Measurements from ENCODE around the gene CCDC57. TPM values are rescaled to one million over a fixed set of nuclear protein-coding genes. Genes with fewer than 3 reads are reported as not detected.

CCDC57 gene
- polyA plus RNA-seq, 3 donors, result 17.1 to 43.8 (median 20.1) TPM

GRCh38 chr17:82105417-82105881, 107.2 kb downstream of the CCDC57 start:
- Histone ChIP-seq H3K36me3 (replicated peaks in 1 of 2; ENCODE audit: control insufficient read depth in 1 of 2, insufficient read depth in 2 of 2, low read length in 2 of 2) (no peaks in the 10 kb centered on the region), H3K9ac (ENCODE audit: insufficient read depth, low read length, poor library complexity, severe bottlenecking) (peak overlapping the region; percentile 76), H3K79me2 (ENCODE audit: insufficient read depth, low read length) (no peaks in the 10 kb centered on the region), H3K4me2 (replicated peaks; ENCODE audit: extremely low read depth, low read length, poor library complexity, severe bottlenecking) (peak overlapping the region; percentile 78), H2AFZ (ENCODE audit: insufficient read depth, low read depth, low read length, poor library complexity, severe bottlenecking) (peak overlapping the region; percentile 95), H3K4me3 (replicated peaks in 1 of 3; ENCODE audit: low read depth in 2 of 3, low read length in 3 of 3) (peak overlapping the region in 2 of 3 experiments; percentile 42 to 80), H4K20me1 (ENCODE audit: insufficient read depth, low read length) (no peaks in the 10 kb centered on the region), H3K9me3 (replicated peaks in 1 of 2; ENCODE audit: control insufficient read depth in 1 of 2, insufficient read depth in 1 of 2, low read length in 2 of 2) (no peaks in the 10 kb centered on the region), H3K4me1 (ENCODE audit: control insufficient read depth in 1 of 2, insufficient read depth in 2 of 2, low read length in 2 of 2) (peaks cover 24% of the 10 kb centered on the region in 2 donors), H3K27ac (ENCODE audit: low read depth in 1 of 2, low read length in 2 of 2) (peak overlapping the region; percentile 86 to 87), H3K27me3 (ENCODE audit: control insufficient read depth in 2 of 2, insufficient read depth in 2 of 2, low read length in 2 of 2) (no peaks in the 10 kb centered on the region)
- TF ChIP-seq, protein P1, sequence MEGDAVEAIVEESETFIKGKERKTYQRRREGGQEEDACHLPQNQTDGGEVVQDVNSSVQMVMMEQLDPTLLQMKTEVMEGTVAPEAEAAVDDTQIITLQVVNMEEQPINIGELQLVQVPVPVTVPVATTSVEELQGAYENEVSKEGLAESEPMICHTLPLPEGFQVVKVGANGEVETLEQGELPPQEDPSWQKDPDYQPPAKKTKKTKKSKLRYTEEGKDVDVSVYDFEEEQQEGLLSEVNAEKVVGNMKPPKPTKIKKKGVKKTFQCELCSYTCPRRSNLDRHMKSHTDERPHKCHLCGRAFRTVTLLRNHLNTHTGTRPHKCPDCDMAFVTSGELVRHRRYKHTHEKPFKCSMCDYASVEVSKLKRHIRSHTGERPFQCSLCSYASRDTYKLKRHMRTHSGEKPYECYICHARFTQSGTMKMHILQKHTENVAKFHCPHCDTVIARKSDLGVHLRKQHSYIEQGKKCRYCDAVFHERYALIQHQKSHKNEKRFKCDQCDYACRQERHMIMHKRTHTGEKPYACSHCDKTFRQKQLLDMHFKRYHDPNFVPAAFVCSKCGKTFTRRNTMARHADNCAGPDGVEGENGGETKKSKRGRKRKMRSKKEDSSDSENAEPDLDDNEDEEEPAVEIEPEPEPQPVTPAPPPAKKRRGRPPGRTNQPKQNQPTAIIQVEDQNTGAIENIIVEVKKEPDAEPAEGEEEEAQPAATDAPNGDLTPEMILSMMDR (IDR thresholded peaks at IDR 0.05), result no peak
- Mint-ChIP-seq H3K9me3 (no peaks in the 10 kb centered on the region), H3K27me3 (ENCODE audit: low read depth in 3 of 3) (no peaks in the 10 kb centered on the region), H3K4me3 (peak overlapping the region in 1 of 2 donors; percentile 92), H3K4me1 (peaks cover 31% of the 10 kb centered on the region), H3K36me3 (no peaks in the 10 kb centered on the region), H3K27ac (peak overlapping the region in 5 of 7 donors; percentile 25 to 92 (median 42))
- no peak for DNase-seq
- intact Hi-C loops (cut with micrococcal nuclease), result no loop called here
- WGBS (ENCODE audit: insufficient coverage), result 81% methylated on average over 8 of the region's 13 CpGs

GRCh38 chr17:82104797-82105416, 107.7 kb downstream of the CCDC57 start:
- no peaks in the 10 kb centered on the region for H3K9me3 ChIP-seq (replicated peaks in 1 of 2; ENCODE audit: control insufficient read depth in 1 of 2, insufficient read depth in 1 of 2, low read length in 2 of 2)
- no peak for DNase-seq
- peaks cover 27% of the 10 kb centered on the region in 2 donors for H3K4me1 ChIP-seq (ENCODE audit: control insufficient read depth in 1 of 2, insufficient read depth in 2 of 2, low read length in 2 of 2)
- peak overlapping the region in 1 of 2 donors; percentile 87 for H3K27ac ChIP-seq (ENCODE audit: low read depth in 1 of 2, low read length in 2 of 2)
- peak overlapping the region; percentile 78 for H3K4me2 ChIP-seq (replicated peaks; ENCODE audit: extremely low read depth, low read length, poor library complexity, severe bottlenecking)
- no peak overlapping the region for H3K4me3 ChIP-seq (replicated peaks in 1 of 3; ENCODE audit: low read depth in 2 of 3, low read length in 3 of 3)
- H3K9ac ChIP-seq (ENCODE audit: insufficient read depth, low read length, poor library complexity, severe bottlenecking), result peak overlapping the region; percentile 76
- 95% methylated on average over 11 of the region's 11 CpGs for WGBS (ENCODE audit: insufficient coverage)
- peak overlapping the region in 2 of 7 donors; percentile 25 to 42 for H3K27ac Mint-ChIP-seq
- H3K36me3 Mint-ChIP-seq, result no peaks in the 10 kb centered on the region
- no peaks in the 10 kb centered on the region for H3K27me3 ChIP-seq (ENCODE audit: control insufficient read depth in 2 of 2, insufficient read depth in 2 of 2, low read length in 2 of 2)
- peaks cover 0 to under 1% (median 0%) of the 10 kb centered on the region in 3 donors for H3K27me3 Mint-ChIP-seq (ENCODE audit: low read depth in 3 of 3)
- H2AFZ ChIP-seq (ENCODE audit: insufficient read depth, low read depth, low read length, poor library complexity, severe bottlenecking), result no peak overlapping the region
- H3K9me3 Mint-ChIP-seq, result no peaks in the 10 kb centered on the region
- H3K4me1 Mint-ChIP-seq, result peaks cover 33% of the 10 kb centered on the region
- H3K4me3 Mint-ChIP-seq, result no peak overlapping the region
- intact Hi-C loops (cut with micrococcal nuclease), result no loop called here
- TF ChIP-seq, protein P1 (IDR thresholded peaks at IDR 0.05), result no peak
- no peaks in the 10 kb centered on the region for H3K36me3 ChIP-seq (replicated peaks in 1 of 2; ENCODE audit: control insufficient read depth in 1 of 2, insufficient read depth in 2 of 2, low read length in 2 of 2)
- no peaks in the 10 kb centered on the region for H3K79me2 ChIP-seq (ENCODE audit: insufficient read depth, low read length)
- no peaks in the 10 kb centered on the region for H4K20me1 ChIP-seq (ENCODE audit: insufficient read depth, low read length)

Measured in CD14-positive monocyte (primary cell).